HepG2 (cell line): ENCODE measurements around the gene MYL2. TPM values are rescaled to one million over a fixed set of nuclear protein-coding genes. Genes with fewer than 3 reads are reported as not detected.

Experiments
- IKZF1 ChIP-seq: fragments of 450-650 bp; IDR thresholded peaks from 2 replicates; pipeline ENCODE4 v1.7.1; 2016
- NR2F2 ChIP-seq: IDR thresholded peaks from 2 replicates; pipeline ENCODE4 v1.6.1; 2012; ENCODE audit warnings: low read depth, inconsistent platforms, borderline replicate concordance
- polyA plus RNA-seq, 8 experiments: library from polyadenylated mRNA; depleted of rRNA in 3 of 8; stranded (reverse) in 7 of 8; unstranded in 1 of 8; fragments of >200 nt; fragmentation: Illumina TruSeq in 4 of 8; extraction: Trizol in 4 of 8; gene quantifications; 2 replicates each; pipeline versions ENCODE4 v1.2.1 to v1.2.3, GENCODE V29; 2011 to 2016; ENCODE audit warnings: low read depth in 4 of 8, missing spikeins in 1 of 8, mixed read lengths in 1 of 8; ENCODE audit not compliant: insufficient read depth in 1 of 8
- total RNA-seq, 5 experiments: library from RNA; depleted of rRNA; stranded (reverse); fragments of >200 nt; fragmentation: Illumina TruSeq; extraction: Trizol; gene quantifications; 2 replicates each; pipeline ENCODE4 v1.2.3, GENCODE V29; 2016; ENCODE audit warnings: low read depth in 1 of 5
- TF ChIP-seq, protein P1 (sequence below): sonication (generic); formaldehyde crosslinking; IDR thresholded peaks from one replicate; pipeline ENCODE4 v1.5.1; 2020; ENCODE audit warnings: mild to moderate bottlenecking, missing genetic modification reagents; ENCODE audit errors: not compliant biosample characterization
- TF ChIP-seq, protein P2 (sequence below): sonication (generic); formaldehyde crosslinking; conservative IDR thresholded peaks from 2 replicates; pipeline ENCODE4 v1.5.0; 2020; ENCODE audit warnings: missing genetic modification reagents

The MYL2 gene
- total and polyA plus RNA-seq, 2 of the 13 experiments (the other 11 are each of a cell fraction or from before 2014, with no cell fraction given), result not detected

DNA sequence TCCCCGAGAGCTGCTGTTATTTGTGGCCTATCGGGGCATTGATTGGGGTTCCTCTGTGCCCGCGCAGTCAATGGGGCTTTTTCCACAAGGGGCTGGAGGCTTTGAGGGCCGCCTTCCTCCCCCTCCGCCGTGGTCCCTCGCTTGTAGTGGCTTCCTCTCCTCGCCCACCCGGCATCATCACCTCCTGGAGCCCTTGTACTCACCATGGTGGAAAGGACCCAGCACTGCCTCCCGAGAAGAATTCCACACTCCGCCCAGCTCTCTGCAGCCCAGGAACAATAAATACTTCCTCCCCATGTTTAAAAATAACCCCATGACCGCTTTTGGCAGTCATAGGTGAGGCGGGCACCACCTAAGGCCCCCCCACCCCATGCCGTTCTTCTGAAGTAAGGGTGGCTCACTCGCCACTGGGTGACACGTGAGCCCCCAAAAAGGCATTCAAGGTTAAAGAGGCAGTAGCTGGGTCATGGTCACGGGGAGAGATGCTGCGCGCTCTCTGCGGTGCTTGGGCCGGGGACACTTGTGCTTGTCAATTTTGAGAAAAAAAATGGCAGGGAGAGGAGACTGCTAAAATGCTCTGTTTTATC is at the start of gene MYL2 (continued):
- TF ChIP-seq, protein P1, sequence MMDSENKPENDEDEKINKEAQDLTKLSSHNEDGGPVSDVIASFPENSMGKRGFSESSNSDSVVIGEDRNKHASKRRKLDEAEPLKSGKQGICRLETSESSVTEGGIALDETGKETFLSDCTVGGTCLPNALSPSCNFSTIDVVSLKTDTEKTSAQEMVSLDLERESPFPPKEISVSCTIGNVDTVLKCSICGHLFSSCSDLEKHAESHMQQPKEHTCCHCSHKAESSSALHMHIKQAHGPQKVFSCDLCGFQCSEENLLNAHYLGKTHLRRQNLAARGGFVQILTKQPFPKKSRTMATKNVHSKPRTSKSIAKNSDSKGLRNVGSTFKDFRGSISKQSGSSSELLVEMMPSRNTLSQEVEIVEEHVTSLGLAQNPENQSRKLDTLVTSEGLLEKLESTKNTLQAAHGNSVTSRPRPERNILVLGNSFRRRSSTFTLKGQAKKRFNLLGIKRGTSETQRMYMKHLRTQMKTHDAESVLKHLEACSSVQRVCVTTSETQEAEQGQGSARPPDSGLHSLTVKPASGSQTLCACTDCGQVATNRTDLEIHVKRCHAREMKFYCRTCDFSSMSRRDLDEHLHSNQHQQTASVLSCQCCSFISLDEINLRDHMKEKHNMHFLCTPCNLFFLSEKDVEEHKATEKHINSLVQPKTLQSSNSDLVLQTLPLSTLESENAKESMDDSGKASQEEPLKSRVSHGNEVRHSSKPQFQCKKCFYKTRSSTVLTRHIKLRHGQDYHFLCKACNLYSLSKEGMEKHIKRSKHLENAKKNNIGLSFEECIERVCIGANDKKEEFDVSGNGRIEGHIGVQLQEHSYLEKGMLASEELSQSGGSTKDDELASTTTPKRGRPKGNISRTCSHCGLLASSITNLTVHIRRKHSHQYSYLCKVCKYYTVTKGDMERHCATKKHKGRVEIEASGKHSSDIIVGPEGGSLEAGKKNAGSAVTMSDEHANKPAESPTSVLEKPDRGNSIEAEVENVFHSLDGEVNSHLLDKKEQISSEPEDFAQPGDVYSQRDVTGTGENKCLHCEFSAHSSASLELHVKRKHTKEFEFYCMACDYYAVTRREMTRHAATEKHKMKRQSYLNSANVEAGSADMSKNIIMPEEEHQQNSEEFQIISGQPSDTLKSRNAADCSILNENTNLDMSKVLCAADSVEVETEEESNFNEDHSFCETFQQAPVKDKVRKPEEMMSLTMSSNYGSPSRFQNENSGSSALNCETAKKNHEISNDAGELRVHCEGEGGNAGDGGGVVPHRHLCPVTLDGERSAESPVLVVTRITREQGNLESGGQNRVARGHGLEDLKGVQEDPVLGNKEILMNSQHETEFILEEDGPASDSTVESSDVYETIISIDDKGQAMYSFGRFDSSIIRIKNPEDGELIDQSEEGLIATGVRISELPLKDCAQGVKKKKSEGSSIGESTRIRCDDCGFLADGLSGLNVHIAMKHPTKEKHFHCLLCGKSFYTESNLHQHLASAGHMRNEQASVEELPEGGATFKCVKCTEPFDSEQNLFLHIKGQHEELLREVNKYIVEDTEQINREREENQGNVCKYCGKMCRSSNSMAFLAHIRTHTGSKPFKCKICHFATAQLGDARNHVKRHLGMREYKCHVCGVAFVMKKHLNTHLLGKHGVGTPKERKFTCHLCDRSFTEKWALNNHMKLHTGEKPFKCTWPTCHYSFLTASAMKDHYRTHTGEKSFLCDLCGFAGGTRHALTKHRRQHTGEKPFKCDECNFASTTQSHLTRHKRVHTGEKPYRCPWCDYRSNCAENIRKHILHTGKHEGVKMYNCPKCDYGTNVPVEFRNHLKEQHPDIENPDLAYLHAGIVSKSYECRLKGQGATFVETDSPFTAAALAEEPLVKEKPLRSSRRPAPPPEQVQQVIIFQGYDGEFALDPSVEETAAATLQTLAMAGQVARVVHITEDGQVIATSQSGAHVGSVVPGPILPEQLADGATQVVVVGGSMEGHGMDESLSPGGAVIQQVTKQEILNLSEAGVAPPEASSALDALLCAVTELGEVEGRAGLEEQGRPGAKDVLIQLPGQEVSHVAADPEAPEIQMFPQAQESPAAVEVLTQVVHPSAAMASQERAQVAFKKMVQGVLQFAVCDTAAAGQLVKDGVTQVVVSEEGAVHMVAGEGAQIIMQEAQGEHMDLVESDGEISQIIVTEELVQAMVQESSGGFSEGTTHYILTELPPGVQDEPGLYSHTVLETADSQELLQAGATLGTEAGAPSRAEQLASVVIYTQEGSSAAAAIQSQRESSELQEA (CRISPR knock-in tag), result no peak
- TF ChIP-seq NR2F2 (no peak), IKZF1 (no peak)
- TF ChIP-seq, protein P2, sequence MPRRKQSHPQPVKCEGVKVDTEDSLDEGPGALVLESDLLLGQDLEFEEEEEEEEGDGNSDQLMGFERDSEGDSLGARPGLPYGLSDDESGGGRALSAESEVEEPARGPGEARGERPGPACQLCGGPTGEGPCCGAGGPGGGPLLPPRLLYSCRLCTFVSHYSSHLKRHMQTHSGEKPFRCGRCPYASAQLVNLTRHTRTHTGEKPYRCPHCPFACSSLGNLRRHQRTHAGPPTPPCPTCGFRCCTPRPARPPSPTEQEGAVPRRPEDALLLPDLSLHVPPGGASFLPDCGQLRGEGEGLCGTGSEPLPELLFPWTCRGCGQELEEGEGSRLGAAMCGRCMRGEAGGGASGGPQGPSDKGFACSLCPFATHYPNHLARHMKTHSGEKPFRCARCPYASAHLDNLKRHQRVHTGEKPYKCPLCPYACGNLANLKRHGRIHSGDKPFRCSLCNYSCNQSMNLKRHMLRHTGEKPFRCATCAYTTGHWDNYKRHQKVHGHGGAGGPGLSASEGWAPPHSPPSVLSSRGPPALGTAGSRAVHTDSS, result no peak
